Loucy (cell line): ENCODE measurements around the gene FTCDNL1.

Experiments
- H2AFZ ChIP-seq: fragments of 200-600 bp; sonication (generic); 2 replicates; pipeline ENCODE4 v1.6.0; 2016; ENCODE audit warnings: antibody characterized with exemption, mild to moderate bottlenecking, low read length, moderate library complexity
- H3F3A ChIP-seq: fragments of 200-600 bp; 2 replicates; pipeline ENCODE4 v1.6.0; 2016; ENCODE audit warnings: antibody characterized with exemption, low read depth, mild to moderate bottlenecking
- H3K27me3 ChIP-seq: fragments of 200-600 bp; sonication (generic); 2 replicates; pipeline ENCODE4 v1.6.1; 2014; ENCODE audit warnings: low read length, mild to moderate bottlenecking; ENCODE audit not compliant: insufficient read depth, poor library complexity, severe bottlenecking
- H3K36me3 ChIP-seq: fragments of 200-600 bp; sonication (generic); 2 replicates; pipeline ENCODE4 v1.6.1; 2016; ENCODE audit warnings: low read length; ENCODE audit not compliant: insufficient read depth
- H3K4me1 ChIP-seq: fragments of 200-600 bp; sonication (generic); 2 replicates; pipeline ENCODE4 v1.5.1; 2014; ENCODE audit warnings: low read length, mild to moderate bottlenecking; ENCODE audit not compliant: insufficient read depth, poor library complexity, severe bottlenecking
- H3K4me2 ChIP-seq: fragments of 200-600 bp; sonication (generic); 2 replicates; pipeline ENCODE4 v1.6.0; 2014; ENCODE audit warnings: antibody characterized with exemption, low read length, low read depth, mild to moderate bottlenecking; ENCODE audit not compliant: poor library complexity, severe bottlenecking
- H3K4me3 ChIP-seq: fragments of 200-600 bp; sonication (generic); 2 replicates; pipeline ENCODE4 v1.5.1; 2014; ENCODE audit warnings: low read length, mild to moderate bottlenecking, mixed read lengths; ENCODE audit not compliant: poor library complexity, severe bottlenecking
- H3K79me2 ChIP-seq: fragments of 200-600 bp; sonication (generic); 2 replicates; pipeline ENCODE4 v1.6.1; 2014; ENCODE audit warnings: low read length; ENCODE audit not compliant: insufficient read depth
- H3K9ac ChIP-seq: fragments of 200-600 bp; sonication (generic); 2 replicates; pipeline ENCODE4 v1.6.0; 2014; ENCODE audit warnings: mild to moderate bottlenecking, low read depth, low read length, moderate library complexity; ENCODE audit not compliant: poor library complexity, severe bottlenecking
- H3K9me2 ChIP-seq: fragments of 200-600 bp; sonication (generic); replicated peaks from 2 replicates; pipeline ENCODE4 v1.6.1; 2016; ENCODE audit warnings: low read depth, low read length, mixed read lengths
- H3K9me3 ChIP-seq: fragments of 200-600 bp; sonication (generic); 2 replicates; pipeline ENCODE4 v1.6.1; 2014; ENCODE audit warnings: mild to moderate bottlenecking, antibody characterized with exemption, low read length, low read depth; ENCODE audit not compliant: insufficient read depth
- H4K20me1 ChIP-seq: fragments of 200-600 bp; sonication (generic); 2 replicates; pipeline ENCODE4 v1.6.0; 2014; ENCODE audit warnings: antibody characterized with exemption, low read length, mild to moderate bottlenecking; ENCODE audit not compliant: insufficient read depth, poor library complexity, severe bottlenecking
- EZH2phosphoT487 ChIP-seq: fragments of 200-600 bp; IDR thresholded peaks from 2 replicates; pipeline ENCODE4 v1.6.1; 2018; ENCODE audit warnings: antibody characterized with exemption, mild to moderate bottlenecking, moderate library complexity, borderline replicate concordance
- TF ChIP-seq, protein P1 (sequence below): fragments of 200-600 bp; sonication (generic); conservative IDR thresholded peaks from 2 replicates; pipeline ENCODE4 v1.5.1; 2014; ENCODE audit warnings: mild to moderate bottlenecking, antibody characterized with exemption, low read length

FTCDNL1 gene

DNA sequence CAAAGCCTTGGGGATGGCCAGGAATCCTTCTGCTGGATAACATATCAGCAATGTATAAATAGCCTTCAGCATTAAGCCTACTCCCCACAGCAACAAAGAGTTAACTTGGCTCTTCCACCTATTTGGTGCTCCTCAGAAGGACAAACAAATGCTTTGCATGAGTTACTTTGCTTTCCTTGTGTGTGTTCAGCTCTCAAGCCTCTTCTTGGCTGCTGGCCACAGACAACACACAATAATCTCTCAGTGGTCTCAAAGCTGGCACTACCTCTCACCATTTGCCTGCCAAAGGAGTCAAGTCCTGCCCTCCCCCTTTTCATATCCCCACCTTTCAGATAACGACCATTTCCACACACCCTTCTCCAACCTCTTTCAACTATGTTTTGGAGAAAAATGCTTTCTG is 17.5 kb downstream of the FTCDNL1 start:
- H3K9me3 ChIP-seq = no peaks in the 10 kb centered on the region
- no peaks in the 10 kb centered on the region for H3K79me2 ChIP-seq
- no peak overlapping the region for H3K4me3 ChIP-seq
- TF ChIP-seq, protein P1, sequence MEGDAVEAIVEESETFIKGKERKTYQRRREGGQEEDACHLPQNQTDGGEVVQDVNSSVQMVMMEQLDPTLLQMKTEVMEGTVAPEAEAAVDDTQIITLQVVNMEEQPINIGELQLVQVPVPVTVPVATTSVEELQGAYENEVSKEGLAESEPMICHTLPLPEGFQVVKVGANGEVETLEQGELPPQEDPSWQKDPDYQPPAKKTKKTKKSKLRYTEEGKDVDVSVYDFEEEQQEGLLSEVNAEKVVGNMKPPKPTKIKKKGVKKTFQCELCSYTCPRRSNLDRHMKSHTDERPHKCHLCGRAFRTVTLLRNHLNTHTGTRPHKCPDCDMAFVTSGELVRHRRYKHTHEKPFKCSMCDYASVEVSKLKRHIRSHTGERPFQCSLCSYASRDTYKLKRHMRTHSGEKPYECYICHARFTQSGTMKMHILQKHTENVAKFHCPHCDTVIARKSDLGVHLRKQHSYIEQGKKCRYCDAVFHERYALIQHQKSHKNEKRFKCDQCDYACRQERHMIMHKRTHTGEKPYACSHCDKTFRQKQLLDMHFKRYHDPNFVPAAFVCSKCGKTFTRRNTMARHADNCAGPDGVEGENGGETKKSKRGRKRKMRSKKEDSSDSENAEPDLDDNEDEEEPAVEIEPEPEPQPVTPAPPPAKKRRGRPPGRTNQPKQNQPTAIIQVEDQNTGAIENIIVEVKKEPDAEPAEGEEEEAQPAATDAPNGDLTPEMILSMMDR = no peak
- no peak for TF ChIP-seq EZH2phosphoT487
- H3K9ac ChIP-seq = no peak overlapping the region
- no peaks in the 10 kb centered on the region for H3K36me3 ChIP-seq
- no peaks in the 10 kb centered on the region for H3K9me2 ChIP-seq
- no peaks in the 10 kb centered on the region for H3F3A ChIP-seq
- H3K4me2 ChIP-seq = no peak overlapping the region
- H2AFZ ChIP-seq = no peak overlapping the region
- H4K20me1 ChIP-seq = no peaks in the 10 kb centered on the region
- peaks cover 7% of the 10 kb centered on the region for H3K4me1 ChIP-seq
- no peaks in the 10 kb centered on the region for H3K27me3 ChIP-seq

- Histone ChIP-seq H3K4me3 (no peak overlapping the region), H4K20me1 (no peaks in the 10 kb centered on the region), H3K36me3 (no peaks in the 10 kb centered on the region), H2AFZ (no peak overlapping the region), H3K4me1 (peaks cover 7% of the 10 kb centered on the region), H3K9me3 (no peaks in the 10 kb centered on the region), H3K27me3 (no peaks in the 10 kb centered on the region), H3K4me2 (no peak overlapping the region), H3K9ac (no peak overlapping the region), H3K79me2 (no peaks in the 10 kb centered on the region), H3F3A (no peaks in the 10 kb centered on the region), H3K9me2 (no peaks in the 10 kb centered on the region)
- TF ChIP-seq, protein P1 = no peak
- TF ChIP-seq EZH2phosphoT487 = no peak
These were observed 20.5 kb downstream of the FTCDNL1 start for GRCh38 chr2:199830531-199830930.

DNA sequence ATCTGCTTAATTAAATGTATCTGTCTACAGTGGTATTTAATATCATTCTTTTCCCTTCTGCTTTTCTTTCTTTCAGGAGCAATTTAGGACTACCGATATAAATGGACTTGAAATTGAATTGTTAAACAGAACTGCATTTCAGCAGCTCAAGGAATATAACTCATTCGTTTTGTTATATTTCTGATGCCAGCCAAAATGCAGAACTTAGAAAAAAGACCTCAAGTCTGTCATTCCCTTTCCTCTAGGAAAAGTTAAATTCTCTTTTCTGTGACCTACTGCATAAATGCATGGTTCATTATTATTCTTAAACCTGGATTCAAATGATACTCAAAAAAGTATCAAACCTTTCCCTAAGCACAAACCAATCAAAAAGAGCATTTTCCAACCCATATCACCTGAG is 21.4 kb downstream of the FTCDNL1 start:
- H3K36me3 ChIP-seq = no peaks in the 10 kb centered on the region
- no peaks in the 10 kb centered on the region for H3K79me2 ChIP-seq
- H3K4me1 ChIP-seq = peaks cover 7% of the 10 kb centered on the region
- TF ChIP-seq, protein P1 = no peak
- TF ChIP-seq EZH2phosphoT487 = no peak
- H3K4me2 ChIP-seq = no peak overlapping the region
- no peaks in the 10 kb centered on the region for H4K20me1 ChIP-seq
- no peak overlapping the region for H3K9ac ChIP-seq
- H2AFZ ChIP-seq = no peak overlapping the region
- no peaks in the 10 kb centered on the region for H3K9me3 ChIP-seq
- H3K4me3 ChIP-seq = no peak overlapping the region
- no peaks in the 10 kb centered on the region for H3F3A ChIP-seq
- H3K9me2 ChIP-seq = no peaks in the 10 kb centered on the region
- no peaks in the 10 kb centered on the region for H3K27me3 ChIP-seq
